GM10847 (cell line): ENCODE measurements around the gene CIDEB.

Experiments
- POLR2A ChIP-seq: IDR thresholded peaks from 2 replicates; pipeline ENCODE4 v1.6.1; 2011; ENCODE audit not compliant: insufficient read length; ENCODE audit errors: extremely low read depth

Gene CIDEB

DNA sequence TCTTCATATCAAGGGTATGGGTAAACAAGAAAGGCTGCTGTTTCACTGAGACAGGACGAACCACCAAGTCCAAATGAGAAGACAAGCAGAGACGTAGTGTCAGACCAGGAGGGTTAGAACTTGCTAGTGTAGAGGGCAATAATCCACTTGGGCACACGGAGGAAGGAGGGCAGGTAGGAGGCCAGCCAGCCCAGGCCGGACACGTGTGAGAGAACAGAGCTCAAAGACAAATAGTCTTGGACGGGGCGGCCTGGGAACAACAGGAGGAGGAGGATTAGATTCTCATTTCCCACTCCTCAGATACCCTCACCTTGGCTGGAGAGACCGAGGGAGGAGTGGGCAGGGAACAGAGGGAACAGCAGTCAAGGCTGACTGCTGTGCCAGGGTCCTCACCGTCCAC lies 17.0 kb downstream of the CIDEB start:
- no peak for TF ChIP-seq POLR2A

DNA sequence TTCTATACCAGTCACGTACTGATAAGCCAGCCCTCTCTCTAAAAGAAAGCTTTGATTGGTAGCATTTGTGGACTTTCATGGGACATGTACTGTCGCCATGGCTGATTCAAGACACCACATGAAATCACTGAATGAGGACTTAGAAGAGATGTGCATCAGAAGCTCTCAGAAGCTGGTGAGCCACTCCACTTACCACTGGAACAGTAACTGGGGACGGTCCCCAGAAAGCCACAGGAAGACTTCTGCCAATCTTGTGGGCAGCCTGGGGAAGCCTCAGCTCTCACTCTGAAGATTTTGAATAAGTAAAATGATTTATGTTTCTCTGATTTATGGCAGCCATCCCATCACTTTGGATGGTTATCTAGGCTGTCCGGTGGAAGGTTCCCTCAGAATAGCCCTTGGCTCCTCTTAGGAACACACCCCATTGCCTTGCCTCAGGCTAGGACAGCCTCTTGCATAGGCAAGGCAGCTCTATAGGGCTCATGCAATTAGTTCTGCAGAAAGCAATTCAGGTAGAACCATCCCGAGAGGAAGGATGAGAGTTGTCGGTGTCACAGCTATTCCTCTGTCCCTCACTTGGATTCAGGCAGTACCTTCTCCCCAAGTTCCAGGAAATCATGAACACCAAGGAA lies 18.0 kb downstream of the CIDEB start:
- TF ChIP-seq POLR2A: no peak

DNA sequence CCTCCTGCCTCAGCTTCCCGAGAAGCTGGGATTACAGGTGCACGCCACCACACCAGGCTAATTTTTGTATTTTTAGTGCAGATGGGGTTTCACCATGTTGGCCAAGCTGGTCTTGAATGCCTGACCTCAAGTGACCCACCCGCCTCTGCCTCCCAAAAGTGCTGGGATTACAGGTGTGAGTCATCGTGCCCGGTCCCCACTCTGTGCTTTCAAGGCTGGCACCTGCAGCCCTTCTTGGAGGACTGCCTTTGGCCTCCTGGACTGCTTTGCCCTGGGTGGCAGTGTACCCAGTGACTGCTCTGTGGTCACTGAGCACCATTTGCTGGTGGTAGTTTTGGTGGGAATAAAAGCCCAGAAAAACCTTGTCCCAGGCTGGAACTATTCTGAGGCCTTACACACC lies 20.8 kb downstream of the CIDEB start:
- no peak for TF ChIP-seq POLR2A

DNA sequence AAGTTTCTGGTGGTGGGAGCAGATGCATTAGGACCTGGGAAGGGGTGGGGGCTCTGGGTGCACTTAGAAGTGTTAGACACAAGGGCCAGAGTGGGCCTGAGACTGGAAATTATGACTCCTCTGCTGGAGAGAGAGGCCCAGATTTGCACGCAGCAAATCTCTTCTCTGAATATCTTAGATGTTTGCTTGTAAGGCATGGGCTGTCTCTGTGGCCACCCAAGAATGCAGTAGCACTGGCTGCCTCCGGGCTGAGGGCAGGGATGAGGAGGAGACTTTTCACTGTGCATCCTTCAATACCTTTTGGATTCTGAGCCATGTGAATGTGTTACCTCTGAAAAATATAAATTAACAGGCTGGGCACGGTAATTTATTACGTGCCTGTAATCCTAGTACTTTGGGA lies 22.4 kb downstream of the CIDEB start:
- no peak for TF ChIP-seq POLR2A

DNA sequence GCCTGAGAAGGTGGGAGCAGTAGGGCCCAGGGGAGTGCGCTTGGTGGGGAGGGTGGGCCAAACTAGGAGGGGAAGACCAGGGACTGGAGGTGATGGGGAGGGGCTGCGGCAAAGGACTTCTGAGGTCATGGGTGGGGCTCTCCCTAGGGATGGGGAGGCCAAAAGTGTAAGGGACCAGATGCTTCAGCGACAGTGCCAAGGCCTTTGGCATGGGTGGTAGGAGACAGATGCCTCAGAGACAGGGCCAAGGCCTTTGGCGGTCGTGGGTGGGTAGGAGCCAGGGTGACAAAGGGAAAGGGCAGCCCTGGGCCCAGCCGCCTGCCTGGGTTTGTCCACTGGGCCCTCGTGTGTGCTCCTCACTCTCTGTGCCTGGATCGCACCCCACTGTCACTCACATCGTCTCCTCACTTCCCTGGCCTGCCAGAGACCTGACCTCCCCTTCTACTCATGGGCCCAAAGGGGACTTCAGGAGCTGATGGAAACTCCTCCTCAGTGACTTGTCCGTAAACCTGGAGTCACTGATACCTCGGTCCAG lies 23.2 kb downstream of the CIDEB start:
- no peak for TF ChIP-seq POLR2A

DNA sequence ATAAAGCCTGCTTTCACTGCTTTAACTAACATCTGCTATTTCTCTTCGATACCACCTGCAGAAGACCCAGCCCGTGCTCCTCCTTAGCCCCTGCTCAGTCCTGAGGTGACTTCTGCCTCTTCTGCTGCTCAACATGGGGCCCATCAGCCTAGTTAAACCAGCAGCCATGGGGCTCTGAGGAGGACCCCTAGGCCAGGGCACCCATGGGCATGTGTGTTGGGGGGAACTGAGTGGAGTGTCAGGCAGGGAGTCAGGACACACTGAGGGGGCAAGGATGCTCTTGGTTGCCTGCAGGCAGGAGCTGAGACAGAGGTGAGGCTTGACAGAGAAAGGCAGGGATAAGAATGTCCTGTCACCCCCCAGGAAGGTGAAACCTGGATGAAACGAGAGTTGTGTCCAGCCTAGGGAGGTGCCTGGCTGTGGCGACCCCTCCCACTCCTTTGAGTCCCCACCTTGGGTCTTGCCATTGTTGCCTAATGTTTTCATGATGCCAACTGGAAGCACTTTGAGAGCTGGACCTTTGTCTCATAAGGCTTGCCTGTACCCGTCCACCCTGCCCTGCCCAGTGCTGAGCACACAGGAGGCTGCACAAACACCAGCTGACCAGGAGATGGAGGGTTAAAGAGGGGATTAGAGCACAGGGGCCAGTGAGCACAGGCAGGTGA lies 23.8 kb downstream of the CIDEB start:
- no peak for TF ChIP-seq POLR2A

DNA sequence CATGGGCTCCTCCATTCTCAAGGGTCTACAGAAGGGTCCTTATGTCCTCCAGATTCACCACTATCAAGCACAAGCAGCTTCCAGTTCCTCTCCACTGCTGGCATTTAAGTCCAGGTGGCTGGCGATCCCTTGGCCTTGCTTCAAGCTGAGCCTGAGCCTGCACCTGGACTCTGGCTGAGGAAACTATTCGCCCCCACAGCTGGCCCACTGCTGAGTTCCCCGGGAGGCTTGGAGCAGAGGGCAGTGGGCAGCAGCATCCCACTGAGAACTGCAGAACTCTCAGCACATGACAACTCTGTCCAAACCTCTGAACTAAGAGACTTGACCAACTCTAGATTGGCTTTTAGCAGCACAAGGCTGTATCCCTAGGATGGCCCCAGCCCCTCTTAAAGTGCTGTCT lies 25.0 kb downstream of the CIDEB start:
- no peak for TF ChIP-seq POLR2A

DNA sequence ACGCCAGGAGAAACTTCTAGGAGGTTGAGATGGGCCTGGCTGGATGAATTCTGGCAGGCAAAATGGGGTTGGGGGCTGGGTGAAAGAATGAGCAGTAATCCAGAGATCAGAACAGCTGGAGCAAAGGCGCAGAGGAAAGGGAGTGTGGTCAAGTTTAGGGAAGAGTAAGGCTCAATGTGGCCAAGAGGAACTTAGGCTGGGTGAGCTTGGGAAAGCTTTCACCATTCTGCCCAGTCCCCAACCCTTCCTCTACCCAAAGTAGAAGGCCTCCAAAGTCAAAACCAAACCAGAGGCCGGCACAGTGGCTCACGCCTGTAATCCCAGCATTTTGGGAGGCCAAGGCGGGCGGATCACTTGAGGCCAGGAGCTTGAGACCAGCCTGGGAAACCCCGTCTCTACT lies 26.1 kb downstream of the CIDEB start:
- TF ChIP-seq POLR2A: no peak

DNA sequence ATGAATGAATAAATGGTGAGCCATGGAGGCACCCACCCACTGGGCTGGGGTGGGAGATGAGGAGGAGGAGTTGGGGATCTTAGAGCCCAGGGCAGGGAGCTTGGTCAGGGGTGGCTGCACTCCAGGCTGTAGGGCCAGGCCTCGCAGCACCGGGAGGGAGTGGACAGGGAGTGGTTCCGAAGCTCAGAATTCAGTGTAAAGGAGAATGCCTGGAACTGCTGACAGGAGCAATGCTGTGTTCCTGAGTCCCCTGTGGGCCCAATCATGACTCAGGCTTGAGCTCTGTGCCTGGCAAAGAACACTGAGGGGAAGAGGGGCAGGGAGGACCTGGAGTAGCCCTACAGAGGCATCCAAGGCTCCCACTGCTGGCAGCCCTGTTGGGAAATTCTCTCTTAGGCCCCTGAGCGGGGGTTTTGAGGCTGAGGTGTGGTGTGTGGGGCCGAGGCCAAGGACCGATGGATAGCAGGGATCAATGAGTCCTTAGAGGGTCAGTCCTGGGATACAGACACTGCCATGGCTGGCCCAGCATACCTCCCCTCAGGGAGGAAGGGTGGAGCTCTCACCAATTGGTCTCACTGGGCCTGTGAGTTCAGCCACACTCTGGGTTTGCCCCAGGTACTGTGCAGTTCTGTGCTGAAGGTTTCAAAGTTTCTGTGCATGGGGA lies 26.8 kb downstream of the CIDEB start:
- TF ChIP-seq POLR2A: no peak

DNA sequence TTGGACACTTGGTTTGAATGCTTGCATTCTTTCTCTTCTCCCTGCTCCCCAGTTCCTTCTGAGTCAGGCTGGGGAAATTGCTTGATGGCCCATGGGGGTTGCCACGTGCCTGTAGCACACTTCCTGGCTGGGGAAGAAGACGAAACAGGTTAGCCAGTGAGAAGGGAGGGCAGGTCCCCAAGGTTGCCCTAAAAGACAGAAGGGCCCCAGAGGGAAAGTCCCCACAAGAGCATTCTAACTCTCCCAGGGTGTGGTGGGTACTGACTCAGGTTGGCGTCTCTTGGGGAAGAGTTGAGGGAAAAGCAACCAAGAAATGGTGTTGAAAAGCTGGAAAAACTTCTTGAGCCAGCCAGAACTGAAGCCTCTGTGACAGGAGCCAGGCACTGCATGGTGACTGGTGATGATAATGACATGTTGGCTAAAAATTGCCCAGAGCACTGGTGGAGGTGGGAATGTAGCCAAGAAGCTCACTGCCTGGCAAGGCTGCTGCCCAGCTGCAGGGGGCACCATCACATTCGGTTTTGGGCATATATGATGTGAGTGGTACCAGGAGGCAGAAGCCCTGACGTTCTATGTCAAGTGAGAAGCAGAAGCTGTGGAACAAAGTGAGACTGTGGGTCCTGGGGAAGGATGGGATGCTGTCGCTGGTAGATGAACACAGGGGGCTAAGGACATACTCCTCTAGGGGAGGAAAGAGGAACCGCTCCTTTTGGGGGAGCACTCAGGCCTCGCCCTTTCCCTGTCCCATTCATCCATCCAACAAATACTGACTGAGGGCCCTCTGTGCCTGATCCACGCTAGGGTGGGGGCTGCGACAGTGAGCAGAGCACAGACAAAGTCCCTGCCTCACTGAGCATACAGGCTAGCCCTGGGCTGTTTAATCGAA lies 28.2 kb downstream of the CIDEB start:
- TF ChIP-seq POLR2A: no peak

DNA sequence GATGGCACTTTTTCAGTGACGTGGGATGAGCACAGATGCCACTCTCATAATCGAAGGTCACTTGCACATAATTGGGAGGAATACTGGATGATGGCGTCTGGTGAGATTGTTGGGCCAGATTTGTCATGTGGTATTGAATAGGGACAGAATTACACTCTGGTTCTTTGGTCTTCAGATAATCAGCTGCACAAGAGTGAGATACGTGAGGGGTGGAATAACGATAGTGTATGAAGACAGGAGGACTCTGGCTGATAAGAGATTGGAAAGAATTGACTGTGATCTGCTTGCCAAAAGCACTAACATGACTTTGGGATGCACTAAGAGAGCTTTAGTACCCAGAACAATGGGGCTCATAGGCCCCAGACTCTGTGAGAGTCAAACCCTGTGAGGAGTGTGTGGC lies 29.4 kb downstream of the CIDEB start:
- no peak for TF ChIP-seq POLR2A

DNA sequence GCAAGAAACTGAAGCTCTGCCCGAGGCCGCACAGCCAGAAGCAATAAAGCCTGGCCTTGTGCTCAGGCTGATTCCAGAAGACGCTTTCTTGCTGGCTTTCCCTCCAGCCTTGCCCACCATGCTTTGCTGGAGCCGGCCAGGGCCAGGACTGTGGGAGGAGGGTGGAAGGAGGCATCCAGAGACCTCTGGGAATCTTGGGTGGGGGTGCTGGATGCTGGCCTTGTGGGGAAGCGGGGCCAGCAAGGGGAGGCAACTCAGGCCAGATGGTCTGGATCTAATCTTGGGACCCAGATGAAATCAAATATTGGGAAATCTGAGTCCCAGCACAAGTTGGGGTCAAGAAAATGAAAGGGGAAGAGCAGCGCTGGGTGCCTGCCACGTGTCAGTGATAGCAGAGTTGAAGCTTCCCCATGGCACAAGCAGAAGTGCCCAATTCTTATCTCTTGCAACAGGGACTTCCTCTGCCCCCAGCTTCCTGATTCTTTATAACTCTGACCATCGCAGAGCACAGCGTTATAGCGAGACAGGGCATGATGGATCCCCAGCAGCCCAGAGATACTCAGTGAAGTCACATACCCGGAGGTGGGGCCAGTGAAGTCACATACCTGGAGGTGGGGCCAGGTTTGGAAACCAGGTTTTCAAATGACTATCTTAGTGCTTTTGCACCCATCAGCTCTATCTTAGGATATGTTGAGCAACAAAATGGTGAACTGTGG lies 30.0 kb downstream of the CIDEB start:
- TF ChIP-seq POLR2A: no peak

DNA sequence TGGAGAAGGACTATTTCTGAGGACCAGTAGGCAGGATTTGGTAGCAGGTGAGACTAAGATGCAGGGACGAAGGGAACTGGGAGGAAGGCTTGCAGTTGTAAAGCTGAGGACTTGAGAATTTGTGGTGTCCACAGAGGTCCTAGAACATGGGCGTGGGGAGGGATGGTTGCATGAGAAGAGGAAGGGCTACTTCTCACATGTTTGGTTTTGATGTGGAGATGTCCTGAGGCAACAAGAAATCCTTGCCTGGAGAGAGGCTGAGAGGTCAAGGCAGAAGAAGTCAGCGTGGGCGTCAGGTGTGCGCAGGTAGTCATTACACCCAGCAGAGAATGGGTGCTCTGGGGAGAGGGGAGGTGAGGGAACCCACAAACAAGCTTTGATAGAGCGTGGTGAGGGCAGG lies 30.7 kb downstream of the CIDEB start:
- no peak for TF ChIP-seq POLR2A

DNA sequence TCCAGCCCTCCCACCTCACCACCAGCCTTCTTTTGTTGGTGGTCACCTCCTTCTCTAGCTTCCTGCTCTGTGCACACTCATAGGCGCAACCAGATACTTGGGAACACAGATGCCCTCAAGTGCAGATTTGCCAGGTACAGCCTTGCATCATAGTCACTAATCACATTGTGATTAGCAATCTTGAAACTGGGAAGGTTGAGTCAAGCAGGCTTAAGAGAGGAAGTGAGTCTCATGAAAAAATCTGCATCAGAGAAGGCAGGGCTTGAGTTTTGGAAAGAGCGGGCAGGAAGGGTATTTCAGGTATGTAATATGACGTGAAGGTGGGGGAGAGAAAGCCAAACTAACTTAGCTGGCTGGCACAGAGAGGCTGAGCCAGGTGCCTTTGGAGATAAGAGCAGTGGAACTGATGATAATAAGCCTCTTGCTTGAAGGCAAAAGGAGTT lies 33.7 kb downstream of the CIDEB start:
- TF ChIP-seq POLR2A: no peak

DNA sequence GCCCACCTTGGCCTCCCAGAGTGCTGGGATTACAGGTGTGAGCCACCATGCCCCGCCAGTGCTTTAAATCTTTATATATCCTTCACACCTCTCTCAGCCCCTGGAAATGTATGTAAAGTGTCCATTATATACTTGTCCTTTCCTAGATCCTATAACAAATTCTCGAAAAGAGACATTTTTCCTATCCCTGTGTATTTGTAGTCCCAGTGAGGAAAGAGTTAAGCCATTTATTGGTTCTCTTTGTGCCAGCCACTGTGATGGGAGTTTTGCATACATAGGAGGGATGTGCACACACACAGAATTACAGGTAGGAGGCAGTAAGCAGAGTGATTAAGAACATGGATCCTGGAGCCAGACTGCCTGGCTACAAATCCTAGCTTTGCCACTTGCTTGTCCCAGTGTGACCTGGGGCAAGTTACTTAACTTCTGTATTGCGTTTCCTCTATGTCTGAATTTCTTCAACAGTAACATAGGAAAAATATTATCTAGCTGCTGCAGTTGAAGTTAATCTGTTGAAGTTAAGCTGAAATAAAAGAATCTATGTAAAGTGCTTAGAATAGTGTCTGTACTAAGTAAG lies 34.3 kb downstream of the CIDEB start:
- TF ChIP-seq POLR2A: no peak

DNA sequence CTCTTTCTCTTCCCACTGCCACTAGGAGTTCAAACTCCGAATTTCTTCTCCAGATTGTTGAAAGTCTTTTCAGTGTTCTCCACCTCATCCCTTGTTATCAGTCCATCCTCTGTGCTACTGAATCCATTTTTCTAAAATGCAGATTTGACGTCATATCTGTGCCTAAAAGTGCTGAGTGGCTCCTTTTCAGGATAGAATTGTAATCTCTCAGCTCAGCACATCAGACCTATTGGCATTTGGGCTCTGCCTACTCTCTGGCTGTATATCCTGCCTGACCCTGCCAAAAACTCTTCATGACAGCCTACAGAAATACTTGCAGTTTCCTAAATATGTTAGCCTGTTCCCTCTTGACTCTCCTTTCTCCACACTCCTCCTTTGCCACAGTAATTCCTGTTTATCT lies 35.3 kb downstream of the CIDEB start:
- no peak for TF ChIP-seq POLR2A
